Erythroblast (primary cell): Measurements from ENCODE around the gene KCTD16.

ENCODE experiments used
- GATA1 ChIP-seq: IDR thresholded peaks from 2 replicates; pipeline ENCODE4 v1.6.1; 2011; ENCODE audit warnings: low read depth, mild to moderate bottlenecking, control low read depth, low read length, moderate library complexity
- POLR2A ChIP-seq: IDR thresholded peaks from 2 replicates; pipeline ENCODE4 v1.6.1; 2011; ENCODE audit warnings: mild to moderate bottlenecking, low read length

DNA sequence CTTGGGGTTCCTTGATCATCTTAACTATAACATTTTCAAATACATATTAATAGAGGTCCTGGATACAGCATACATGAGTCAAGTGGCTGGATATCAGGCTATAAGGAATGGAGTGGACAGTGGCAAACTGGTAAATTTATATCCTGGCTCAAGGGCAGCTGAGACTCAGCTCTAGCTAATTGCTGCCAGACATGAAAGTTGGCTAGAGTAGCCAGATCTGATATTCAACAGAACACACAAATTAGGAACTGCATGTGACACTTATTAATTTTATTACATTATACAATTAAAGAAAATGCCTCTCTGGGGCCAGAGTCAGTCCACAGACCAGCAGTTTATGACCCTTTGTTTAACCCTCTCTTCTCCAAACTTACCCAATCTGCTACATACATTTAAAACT, 206.5 kb downstream of the KCTD16 start:
- TF ChIP-seq POLR2A = no peak
- TF ChIP-seq GATA1 = no peak
